NT2/D1 (cell line): ENCODE measurements around the gene CDK6.

Experiments used
- SUZ12 ChIP-seq: IDR thresholded peaks from 2 replicates; pipeline ENCODE4 v1.6.1; 2011; ENCODE audit not compliant: insufficient read length, insufficient read depth; ENCODE audit errors: extremely low read depth
- YY1 ChIP-seq: IDR thresholded peaks from 2 replicates; pipeline ENCODE4 v1.6.1; 2011; ENCODE audit not compliant: insufficient read length, insufficient read depth
- ZNF274 ChIP-seq: IDR thresholded peaks from 2 replicates; pipeline ENCODE4 v1.6.1; 2011; ENCODE audit warnings: mild to moderate bottlenecking, low read depth, low read length

- no peak for TF ChIP-seq ZNF274
- TF ChIP-seq YY1, result no peak
- TF ChIP-seq SUZ12, result no peak
These were observed 121.6 kb downstream of the CDK6 start for GRCh38 chr7:92714767-92715166.
